H1 (cell line): Measurements from ENCODE around the gene BASP1. TPM values are rescaled to one million over a fixed set of nuclear protein-coding genes. Genes with fewer than 3 reads are reported as not detected.

Experiments
- CTCF ChIA-PET: fragments of 300-600 bp; sonication (Branson Sonifier 250); formaldehyde crosslinking; loops from one replicate; lab custom pipeline; 2021; ENCODE audit not compliant: partially characterized antibody; lab: Charles Lee
- POLR2A ChIA-PET: fragments of 300-600 bp; sonication (Branson Sonifier 250); formaldehyde crosslinking; loops from one replicate; lab custom pipeline; 2021; ENCODE audit warnings: inconsistent platforms; ENCODE audit not compliant: partially characterized antibody; lab: Charles Lee
- DNase-seq, 2 experiments: peaks; one replicate each; pipeline versions ENCODE4 v3.0.0 to v3.0.0-alpha.2; 2010 to 2022; ENCODE audit warnings: low spot score in 2 of 2, low read depth in 1 of 2, mixed read lengths in 1 of 2
- FAIRE-seq: peaks from 2 replicates; lab custom pipeline; 2011; peaks lifted over from hg19 to GRCh38; lab: Jason Lieb, UNC
- H2AFZ ChIP-seq: 2 replicates; pipeline ENCODE4 v1.8.1; 2012; ENCODE audit warnings: low read length, inconsistent platforms
- H2AK5ac ChIP-seq: 2 replicates; pipeline ENCODE4 v1.6.1; 2013; ENCODE audit warnings: low read depth, low read length
- H2BK120ac ChIP-seq: replicated peaks from 2 replicates; pipeline ENCODE3; 2013; ENCODE audit warnings: low read depth, low read length, inconsistent platforms
- H2BK12ac ChIP-seq: 2 replicates; pipeline ENCODE4 v1.6.1; 2013; ENCODE audit warnings: low read depth, low read length
- H2BK15ac ChIP-seq: 2 replicates; pipeline ENCODE4 v1.6.1; 2013; ENCODE audit warnings: low read length
- H2BK20ac ChIP-seq: 2 replicates; pipeline ENCODE4 v1.6.1; 2013; ENCODE audit warnings: low read length
- H2BK5ac ChIP-seq: 2 replicates; pipeline ENCODE4 v1.6.1; 2013; ENCODE audit warnings: low read depth, low read length
- H3K14ac ChIP-seq: 2 replicates; pipeline ENCODE4 v1.6.1; 2013; ENCODE audit warnings: inconsistent platforms; ENCODE audit not compliant: insufficient read length
- H3K18ac ChIP-seq: 2 replicates; pipeline ENCODE4 v1.6.1; 2013; ENCODE audit warnings: low read length; ENCODE audit errors: extremely low read depth
- H3K23ac ChIP-seq: 2 replicates; pipeline ENCODE4 v1.6.1; 2013; ENCODE audit warnings: inconsistent platforms; ENCODE audit not compliant: insufficient read length
- H3K23me2 ChIP-seq: 2 replicates; pipeline ENCODE4 v1.6.1; 2013; ENCODE audit warnings: low read depth, low read length
- H3K27ac ChIP-seq: 2 replicates; pipeline ENCODE4 v1.6.1; 2011; ENCODE audit warnings: low read depth, low read length, inconsistent platforms
- H3K27me3 ChIP-seq, 4 experiments: replicated peaks in 1 of 4; 1 replicate in 1 of 4; 2 replicates in 3 of 4; pipeline versions ENCODE4 v1.6.1 to v1.8.1; 2011 to 2013; ENCODE audit warnings: low read length in 3 of 4, mild to moderate bottlenecking in 3 of 4, inconsistent platforms in 2 of 4, mixed read lengths in 2 of 4, moderate library complexity in 1 of 4; ENCODE audit not compliant: control insufficient read depth in 3 of 4, insufficient read depth in 3 of 4; ENCODE audit errors: extremely low read depth in 1 of 4
- H3K36me3 ChIP-seq, 4 experiments: 2 replicates each; pipeline versions ENCODE4 v1.6.1 to v1.8.1; 2011 to 2013; ENCODE audit warnings: mild to moderate bottlenecking in 4 of 4, low read length in 3 of 4, moderate library complexity in 2 of 4, control low read depth in 1 of 4, inconsistent platforms in 1 of 4; ENCODE audit not compliant: insufficient read depth in 4 of 4, control insufficient read depth in 2 of 4
- H3K4ac ChIP-seq: replicated peaks from 2 replicates; pipeline ENCODE3; 2013; ENCODE audit warnings: low read length, low read depth, mixed read lengths, inconsistent platforms; ENCODE audit not compliant: insufficient read length
- H3K4me1 ChIP-seq, 4 experiments: replicated peaks in 1 of 4; 1 replicate in 1 of 4; 2 replicates in 3 of 4; pipeline versions ENCODE4 v1.6.1 to v1.8.1; 2011 to 2013; ENCODE audit warnings: low read length in 3 of 4, inconsistent platforms in 2 of 4, mixed read lengths in 1 of 4; ENCODE audit not compliant: insufficient read depth in 4 of 4, control insufficient read depth in 3 of 4
- H3K4me2 ChIP-seq, 2 experiments: 2 replicates each; pipeline versions ENCODE4 v1.6.1 to v1.8.1; 2011 to 2013; ENCODE audit warnings: low read depth in 2 of 2, low read length in 2 of 2, control low read depth in 1 of 2, inconsistent platforms in 1 of 2, mild to moderate bottlenecking in 1 of 2; ENCODE audit not compliant: insufficient read depth in 1 of 2
- H3K4me3 ChIP-seq, 4 experiments: fragments of 200-600, 300-600 bp in 1 of 4; sonication (generic), shearing (Covaris generic), sonication (Bioruptor Twin) in 1 of 4; 2 replicates each; pipeline versions ENCODE4 v1.5.1 to v1.8.1; 2011 to 2016; ENCODE audit warnings: low read length in 4 of 4, low read depth in 3 of 4, control low read depth in 2 of 4, inconsistent platforms in 2 of 4, mild to moderate bottlenecking in 2 of 4, mixed read lengths in 1 of 4, moderate library complexity in 1 of 4; ENCODE audit not compliant: insufficient read depth in 2 of 4; ENCODE audit errors: extremely low read depth in 1 of 4
- H3K56ac ChIP-seq: replicated peaks from 2 replicates; pipeline ENCODE3; 2013; ENCODE audit warnings: low read depth, mild to moderate bottlenecking, mixed read lengths, low read length, inconsistent platforms; ENCODE audit not compliant: insufficient read length
- H3K79me1 ChIP-seq: 2 replicates; pipeline ENCODE4 v1.6.1; 2013; ENCODE audit warnings: low read depth, low read length, control low read depth
- H3K79me2 ChIP-seq, 2 experiments: 2 replicates each; pipeline versions ENCODE4 v1.6.1 to v1.8.1; 2012 to 2013; ENCODE audit warnings: low read length in 2 of 2, mild to moderate bottlenecking in 2 of 2, inconsistent platforms in 1 of 2; ENCODE audit not compliant: insufficient read depth in 2 of 2, control insufficient read depth in 1 of 2
- H3K9ac ChIP-seq, 4 experiments: replicated peaks in 1 of 4; 1 replicate in 1 of 4; 2 replicates in 3 of 4; pipeline versions ENCODE4 v1.6.1 to v1.8.1; 2011 to 2013; ENCODE audit warnings: low read depth in 3 of 4, low read length in 3 of 4, control low read depth in 2 of 4, mild to moderate bottlenecking in 2 of 4, moderate library complexity in 2 of 4, inconsistent platforms in 1 of 4; ENCODE audit errors: extremely low read depth in 1 of 4
- H3K9me3 ChIP-seq, 2 experiments: 2 replicates each; pipeline versions ENCODE4 v1.6.1 to v1.8.1; 2012 to 2013; ENCODE audit warnings: mild to moderate bottlenecking in 2 of 2, moderate library complexity in 2 of 2, control low read depth in 1 of 2, inconsistent platforms in 1 of 2, low read depth in 1 of 2, low read length in 1 of 2, mixed read lengths in 1 of 2; ENCODE audit not compliant: insufficient read depth in 2 of 2
- H4K20me1 ChIP-seq, 2 experiments: replicated peaks in 1 of 2; 2 replicates each; pipeline versions ENCODE3 to v1.8.1; 2011 to 2013; ENCODE audit warnings: inconsistent platforms in 2 of 2, low read length in 2 of 2, mild to moderate bottlenecking in 1 of 2; ENCODE audit not compliant: insufficient read depth in 2 of 2, control insufficient read depth in 1 of 2
- H4K5ac ChIP-seq: 2 replicates; pipeline ENCODE4 v1.6.1; 2013; ENCODE audit warnings: low read length, low read depth, mixed read lengths, inconsistent platforms; ENCODE audit not compliant: insufficient read length
- H4K8ac ChIP-seq: 2 replicates; pipeline ENCODE4 v1.8.0; 2013; ENCODE audit warnings: mild to moderate bottlenecking, moderate library complexity, low read length, inconsistent platforms; ENCODE audit not compliant: insufficient read depth; ENCODE audit errors: extremely low read depth
- H4K91ac ChIP-seq: replicated peaks from 2 replicates; pipeline ENCODE3; 2013; ENCODE audit warnings: low read length, mixed read lengths, inconsistent platforms; ENCODE audit not compliant: insufficient read length
- ASH2L ChIP-seq: fragments of 200-600, 300-600 bp; sonication (generic); IDR thresholded peaks from one replicate; pipeline ENCODE4 v1.7.1; 2017; ENCODE audit warnings: low read length
- EP300 ChIP-seq, 2 experiments: IDR thresholded peaks; 1 replicate in 1 of 2; 2 replicates in 1 of 2; pipeline ENCODE4 v1.6.1; 2011 to 2012; ENCODE audit warnings: low read depth in 2 of 2, low read length in 2 of 2, mild to moderate bottlenecking in 2 of 2, borderline replicate concordance in 1 of 2, inconsistent platforms in 1 of 2, moderate library complexity in 1 of 2
- RAD21 ChIP-seq, 2 experiments: IDR thresholded peaks in 1 of 2; conservative IDR thresholded peaks in 1 of 2; 2 replicates each; pipeline ENCODE4 v1.6.1; 2011; ENCODE audit warnings: low read depth in 2 of 2, low read length in 2 of 2, improper control_type of control experiment in 1 of 2, inconsistent platforms in 1 of 2, mild to moderate bottlenecking in 1 of 2, moderate library complexity in 1 of 2
- TEAD4 ChIP-seq: IDR thresholded peaks from 2 replicates; pipeline ENCODE4 v1.6.1; 2012; ENCODE audit warnings: low read depth, low read length, inconsistent platforms, mixed read lengths
- WGBS, 2 experiments: shearing (Covaris generic) in 1 of 2; methylation state at CpG; one replicate each; pipeline versions ENCODE4 v1.1.6 to v1.1.7; 2013 to 2015; ENCODE audit warnings: low lambda C conversion rate in 2 of 2, mixed read lengths in 2 of 2, inconsistent platforms in 1 of 2, low coverage in 1 of 2, missing lambda C conversion rate in 1 of 2; ENCODE audit not compliant: insufficient replicate concordance in 2 of 2, insufficient coverage in 1 of 2, insufficient read length in 1 of 2; ENCODE audit errors: extremely low coverage in 1 of 2, missing lambda C conversion rate in 1 of 2; 5-methylcytosine and 5-hydroxymethylcytosine counted together
- polyA plus RNA-seq, 7 experiments: library from polyadenylated mRNA; depleted of rRNA in 3 of 7; stranded (reverse) in 5 of 7; unstranded in 2 of 7; fragments of >200 nt in 5 of 7; fragments of 200-250 nt in 2 of 7; gene quantifications; 1 replicate in 5 of 7; 2 replicates in 1 of 7; 4 replicates in 1 of 7; pipeline versions ENCODE4 v1.2.1 to v1.2.3, GENCODE V29; 2011 to 2013; ENCODE audit warnings: missing spikeins in 2 of 7, mixed read lengths in 2 of 7
- total RNA-seq: library from RNA; stranded (reverse); fragmentation: NEBNext Ultra II Directional; extraction: Animal tissue kit (Norgen Biotek cat#: 25700); gene quantifications from 2 replicates; pipeline ENCODE4 v1.2.1, GENCODE V29; 2021
- TF ChIP-seq, protein P1 (sequence below), 3 experiments: IDR thresholded peaks; 1 replicate in 2 of 3; 2 replicates in 1 of 3; pipeline versions ENCODE4 v1.5.1 to v1.6.1; 2011; ENCODE audit warnings: low read length in 3 of 3, mild to moderate bottlenecking in 3 of 3, inconsistent platforms in 2 of 3, low read depth in 1 of 3, moderate library complexity in 1 of 3; ENCODE audit not compliant: insufficient read depth in 1 of 3; ENCODE audit errors: control extremely low read depth in 1 of 3

BASP1 gene
- total and polyA plus RNA-seq, 2 of the 8 experiments (the other 6 are each of a cell fraction or from before 2014, with no cell fraction given): 95.2 to 104 TPM

GRCh38 chr5:17190242-17190778 is 27.1 kb upstream of the BASP1 start:
- Histone ChIP-seq H3K9ac (no peak overlapping the region), H3K79me2 (no peaks in the 10 kb centered on the region)

More at GRCh38 chr5:17190242-17190778, 27.1 kb upstream of the BASP1 start:
- ChIA-PET CTCF (interaction anchor here (0.6 to 4.9 kb wide), 100 partner anchors 10 to 707 kb away, joined by 3 to 60 read pairs (median 4); partner anchors contain the start of gene MYO10), POLR2A (interaction anchor here (0.6 to 0.9 kb wide), 2 partner anchors 23 to 185 kb away, joined by 3 read pairs; no protein-coding TSS in a partner anchor)
- Histone ChIP-seq H3K36me3 (no peaks in the 10 kb centered on the region), H3K4me3 (no peak overlapping the region), H3K27ac (no peak overlapping the region), H3K56ac (no peak overlapping the region), H3K14ac (no peak overlapping the region), H3K27me3 (no peaks in the 10 kb centered on the region), H3K4me2 (peak overlapping the region in 1 of 2 experiments; percentile 6; a peak in 1 of 4 replicates), H3K4me1 (peaks cover 0 to 8% (median 2%) of the 10 kb centered on the region in 4 experiments; a peak in 4 of 7 replicates), H2BK120ac (no peak overlapping the region), H3K4ac (no peak overlapping the region), H2BK5ac (0 out of 2 replicates have a peak overlapping the region, but pooled peaks have one; percentile 21), H4K8ac (no peak overlapping the region), H4K20me1 (no peaks in the 10 kb centered on the region), H3K79me1 (no peaks in the 10 kb centered on the region), H3K23me2 (no peaks in the 10 kb centered on the region), H2AFZ (no peak overlapping the region), H4K91ac (no peak overlapping the region), H3K18ac (no peak overlapping the region), H2BK20ac (no peak overlapping the region), H2BK15ac (no peak overlapping the region), H4K5ac (no peak overlapping the region), H2AK5ac (peak overlapping the region; percentile 56; the same call in 1 of the 2 replicates), H3K9me3 (no peaks in the 10 kb centered on the region), H3K23ac (no peak overlapping the region), H2BK12ac (0 out of 2 replicates have a peak overlapping the region, but pooled peaks have one; percentile 32)
- TF ChIP-seq RAD21 (IDR thresholded peaks at IDR 0.05 in 1 of 2, conservative IDR thresholded peaks at IDR 0.05 in 1 of 2; ENCODE audit: low read depth in 2 of 2, low read length in 2 of 2): peak; percentile 84
- peak; percentile 60; the same call in 1 of the 2 replicates for TF ChIP-seq TEAD4
- TF ChIP-seq EP300 (IDR thresholded peaks at IDR 0.05; ENCODE audit: borderline replicate concordance in 1 of 2, low read depth in 2 of 2, low read length in 2 of 2): no peak
- TF ChIP-seq, protein P1, sequence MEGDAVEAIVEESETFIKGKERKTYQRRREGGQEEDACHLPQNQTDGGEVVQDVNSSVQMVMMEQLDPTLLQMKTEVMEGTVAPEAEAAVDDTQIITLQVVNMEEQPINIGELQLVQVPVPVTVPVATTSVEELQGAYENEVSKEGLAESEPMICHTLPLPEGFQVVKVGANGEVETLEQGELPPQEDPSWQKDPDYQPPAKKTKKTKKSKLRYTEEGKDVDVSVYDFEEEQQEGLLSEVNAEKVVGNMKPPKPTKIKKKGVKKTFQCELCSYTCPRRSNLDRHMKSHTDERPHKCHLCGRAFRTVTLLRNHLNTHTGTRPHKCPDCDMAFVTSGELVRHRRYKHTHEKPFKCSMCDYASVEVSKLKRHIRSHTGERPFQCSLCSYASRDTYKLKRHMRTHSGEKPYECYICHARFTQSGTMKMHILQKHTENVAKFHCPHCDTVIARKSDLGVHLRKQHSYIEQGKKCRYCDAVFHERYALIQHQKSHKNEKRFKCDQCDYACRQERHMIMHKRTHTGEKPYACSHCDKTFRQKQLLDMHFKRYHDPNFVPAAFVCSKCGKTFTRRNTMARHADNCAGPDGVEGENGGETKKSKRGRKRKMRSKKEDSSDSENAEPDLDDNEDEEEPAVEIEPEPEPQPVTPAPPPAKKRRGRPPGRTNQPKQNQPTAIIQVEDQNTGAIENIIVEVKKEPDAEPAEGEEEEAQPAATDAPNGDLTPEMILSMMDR (IDR thresholded peaks at IDR 0.05; ENCODE audit: control extremely low read depth in 1 of 3, insufficient read depth in 1 of 3, low read depth in 1 of 3, low read length in 3 of 3): peak in 2 of 3 experiments; percentile 50 to 76; a peak in 2 of 4 replicates
- no peak for TF ChIP-seq ASH2L
- WGBS, 2 experiments: 41% methylated on average over 4 of the region's 4 CpGs; no CpG with 5 or more reads in 1 of the 2 experiments
- FAIRE-seq (no peak), DNase-seq (no peak)
